LNCaP clone FGC (cell line): ENCODE measurements around the gene TARS3.

ENCODE experiments used
- DNase-seq: peaks from one replicate; pipeline ENCODE4 v3.0.0-alpha.2; 2011; ENCODE audit warnings: low read depth
- H3K4me3 ChIP-seq: 2 replicates; pipeline ENCODE4 v1.5.1; 2011; ENCODE audit warnings: mild to moderate bottlenecking, low read depth, low read length, control low read depth
- CTCF ChIP-seq: IDR thresholded peaks from 2 replicates; pipeline ENCODE4 v1.5.1; 2012; ENCODE audit warnings: mild to moderate bottlenecking; ENCODE audit not compliant: control insufficient read depth, insufficient read depth; ENCODE audit errors: extremely low read depth

TARS3 gene

DNA sequence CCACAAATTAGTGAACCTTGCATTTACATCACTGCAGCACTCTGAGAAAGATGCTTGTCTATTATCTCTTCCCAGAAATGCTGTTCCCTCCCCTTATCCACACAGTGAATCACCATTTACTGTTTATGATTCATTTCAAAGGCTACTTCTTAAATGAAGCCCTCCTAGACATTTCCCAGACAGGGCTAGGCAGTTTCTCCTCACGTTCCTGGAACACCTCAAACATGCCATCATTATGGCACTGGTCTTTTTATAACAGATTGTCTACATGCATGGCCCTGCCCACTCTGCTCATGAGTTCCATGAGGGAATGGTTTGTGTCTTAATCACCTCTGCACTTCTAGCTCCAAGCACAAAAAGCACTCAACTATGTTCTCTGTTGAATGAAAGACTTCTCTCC lies 39.9 kb downstream of the TARS3 start:
- no peak for DNase-seq
- H3K4me3 ChIP-seq = no peak overlapping the region
- no peak for TF ChIP-seq CTCF

DNA sequence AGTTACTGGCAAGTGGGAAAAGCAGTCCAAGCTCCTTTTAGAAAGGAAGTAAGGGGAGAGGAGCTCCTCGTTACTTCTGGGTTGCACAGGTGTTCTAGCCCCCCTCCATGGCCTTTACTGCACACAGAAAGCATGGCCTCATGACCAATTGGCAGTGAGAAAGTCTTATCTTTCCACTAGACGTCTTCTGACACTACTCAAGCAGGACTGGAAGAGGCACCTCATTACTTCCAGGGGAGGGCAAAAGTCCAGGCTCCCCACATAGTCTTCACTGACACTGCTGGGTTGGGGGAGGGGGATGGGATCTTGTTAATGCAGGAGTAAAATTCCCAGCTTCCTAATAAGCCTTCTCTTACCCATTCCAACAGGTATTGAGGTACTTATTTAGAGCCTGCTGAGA lies 44.5 kb downstream of the TARS3 start:
- no peak overlapping the region for H3K4me3 ChIP-seq
- no peak for DNase-seq
- no peak for TF ChIP-seq CTCF

DNA sequence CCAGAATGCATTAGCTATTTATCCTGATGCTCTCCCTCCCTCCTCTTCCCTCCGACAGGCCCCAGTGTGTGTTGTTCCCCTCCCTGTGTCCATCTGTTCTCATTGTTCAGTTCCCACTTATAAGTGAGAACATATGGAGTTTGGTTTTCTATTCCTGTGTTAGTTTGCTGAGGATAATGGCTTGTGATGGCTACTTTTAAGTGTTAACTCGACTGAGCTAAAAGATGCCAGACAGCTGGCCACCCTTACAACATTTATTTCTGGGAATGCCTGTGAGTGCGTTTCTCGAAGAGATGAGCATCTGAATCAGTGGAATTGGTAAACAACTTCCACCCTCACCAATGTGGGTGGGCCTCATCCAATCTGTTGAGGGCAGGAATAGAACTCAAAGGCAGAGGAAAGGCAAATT lies 47.3 kb downstream of the TARS3 start:
- H3K4me3 ChIP-seq = no peak overlapping the region
- no peak for TF ChIP-seq CTCF
- DNase-seq = no peak

DNA sequence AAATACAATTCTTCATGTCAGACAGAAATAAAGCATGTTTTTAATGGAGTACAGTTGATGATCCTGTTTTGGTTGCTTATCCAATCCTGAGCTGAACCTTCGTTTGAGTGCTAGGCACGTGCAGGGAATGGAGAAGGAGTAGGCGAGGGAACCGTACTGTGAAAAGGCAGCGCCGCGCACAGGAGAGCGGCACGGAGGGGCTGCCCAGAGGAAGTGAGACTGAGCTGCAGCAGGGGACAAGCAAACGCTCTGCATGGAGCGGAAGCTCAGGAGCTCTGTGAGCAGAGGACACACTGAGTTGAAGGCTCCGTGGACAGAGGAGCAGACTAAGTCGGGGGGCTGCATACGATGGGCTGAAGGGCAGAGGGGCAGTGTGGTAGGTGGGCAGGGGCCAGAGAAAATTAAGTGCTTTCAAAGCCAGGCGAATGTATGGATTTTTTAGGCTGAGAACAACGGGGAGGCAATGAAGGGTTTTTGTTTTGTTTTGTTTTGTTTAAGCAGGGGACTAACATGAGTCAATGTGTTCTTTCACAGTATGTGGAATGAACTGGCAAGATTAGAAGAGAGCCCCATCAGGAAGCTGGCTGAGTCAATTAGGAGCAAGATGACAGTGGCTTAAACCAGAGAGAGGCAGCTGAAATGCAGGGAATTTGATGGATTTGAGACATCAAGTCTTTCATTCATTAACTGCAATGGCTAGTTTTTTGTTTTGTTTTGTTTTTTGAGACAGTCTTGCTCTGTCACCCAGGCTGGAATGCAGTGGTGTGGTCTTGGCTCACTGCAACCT lies 48.3 kb downstream of the TARS3 start:
- TF ChIP-seq CTCF = no peak
- H3K4me3 ChIP-seq = no peak overlapping the region
- DNase-seq = no peak

GRCh38 chr15:101675015-101675414 lies 49.3 kb downstream of the TARS3 start:
- H3K4me3 ChIP-seq = no peak overlapping the region
- DNase-seq = no peak
- no peak for TF ChIP-seq CTCF

DNA sequence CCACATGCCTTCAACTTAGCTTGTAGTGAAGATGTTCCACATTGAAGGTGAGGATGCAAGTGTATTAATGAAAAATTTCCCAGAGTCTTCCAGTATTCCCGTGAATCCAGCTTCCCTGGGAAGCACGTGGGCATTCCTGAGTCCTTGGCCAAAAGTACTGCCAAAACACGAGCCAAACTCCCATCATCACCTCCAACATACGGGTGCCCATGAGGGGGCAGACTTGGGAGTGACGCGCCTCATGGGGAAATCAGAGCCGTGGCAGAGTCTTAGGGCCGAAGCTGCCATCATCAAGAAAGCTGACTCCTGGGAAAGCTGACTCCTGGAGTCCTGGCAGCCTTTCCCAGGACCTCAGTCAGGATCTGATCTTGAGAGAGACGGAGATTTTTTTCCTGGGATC lies 52.0 kb downstream of the TARS3 start:
- DNase-seq = no peak

More for the DNA sequence above, 52.0 kb downstream of the TARS3 start:
- TF ChIP-seq CTCF = no peak
- no peak overlapping the region for H3K4me3 ChIP-seq
